ENCODE measurements around the gene CUX1.

- no peak for TF ChIP-seq CTCF (IDR thresholded peaks at IDR 0.05)
- no peak for TF ChIP-seq POLR2A (IDR thresholded peaks at IDR 0.05)
Observed at GRCh38 chr7:102296514-102296913, 479.1 kb downstream of the CUX1 start.

All from esophagus squamous epithelium (tissue), 4 donors.